HepG2 (cell line): ENCODE results near the gene SRC. TPM values are rescaled to one million over a fixed set of nuclear protein-coding genes. Genes with fewer than 3 reads are reported as not detected.
A peak's percentile ranks its signal among the peaks of the same experiment; 100 is the strongest.

Experiments
- CBX2 ChIP-seq, 2 experiments: fragments of 200-600 bp in 1 of 2; sonication (generic); formaldehyde crosslinking in 1 of 2; IDR thresholded peaks; 2 replicates each; pipeline versions ENCODE4 v1.7.0 to v1.8.1; 2018 to 2022; ENCODE audit warnings: low read depth in 2 of 2, low read length in 1 of 2, mild to moderate bottlenecking in 1 of 2, missing genetic modification reagents in 1 of 2
- CC2D1A ChIP-seq: sonication (generic); formaldehyde crosslinking; IDR thresholded peaks from 2 replicates; pipeline ENCODE4 v1.8.1; 2023; ENCODE audit warnings: mild to moderate bottlenecking, missing genetic modification reagents
- DMAP1 ChIP-seq: IDR thresholded peaks from 2 replicates; pipeline ENCODE4 v1.6.1; 2016
- ELF1 ChIP-seq: sonication (generic); formaldehyde crosslinking; IDR thresholded peaks from 2 replicates; pipeline ENCODE4 v1.4.0; 2020; ENCODE audit warnings: missing genetic modification reagents
- FOSL2 ChIP-seq: sonication (generic); formaldehyde crosslinking; IDR thresholded peaks from 2 replicates; pipeline ENCODE4 v1.4.0; 2020; ENCODE audit warnings: missing genetic modification reagents
- FOXO4 ChIP-seq: sonication (generic); formaldehyde crosslinking; conservative IDR thresholded peaks from 2 replicates; pipeline ENCODE4 v1.8.1; 2023; ENCODE audit warnings: missing genetic modification reagents
- HNRNPH1 ChIP-seq: fragments of 200-400 bp; formaldehyde crosslinking; optimal IDR thresholded peaks from 2 replicates; pipeline ENCODE3; 2017; ENCODE audit warnings: mild to moderate bottlenecking, low read depth, low read length
- KLF13 ChIP-seq: sonication (generic); formaldehyde crosslinking; IDR thresholded peaks from 2 replicates; pipeline ENCODE4 v1.4.0; 2020; ENCODE audit warnings: mild to moderate bottlenecking, missing genetic modification reagents
- SMAD9 ChIP-seq: sonication (generic); formaldehyde crosslinking; IDR thresholded peaks from 2 replicates; pipeline ENCODE4 v1.5.1; 2020; ENCODE audit warnings: mild to moderate bottlenecking, missing genetic modification reagents
- ZBTB4 ChIP-seq: sonication (generic); formaldehyde crosslinking; IDR thresholded peaks from 2 replicates; pipeline ENCODE4 v1.4.0; 2020; ENCODE audit warnings: missing genetic modification reagents, mild to moderate bottlenecking, borderline replicate concordance
- ZFP90 ChIP-seq: sonication (generic); formaldehyde crosslinking; IDR thresholded peaks from 2 replicates; pipeline ENCODE4 v1.8.0; 2022; ENCODE audit warnings: missing genetic modification reagents, mild to moderate bottlenecking, inconsistent platforms, borderline replicate concordance
- ZNF609 ChIP-seq: sonication (generic); formaldehyde crosslinking; IDR thresholded peaks from 2 replicates; pipeline ENCODE4 v1.4.0; 2020; ENCODE audit warnings: mild to moderate bottlenecking, missing genetic modification reagents, borderline replicate concordance
- polyA plus RNA-seq, 8 experiments: library from polyadenylated mRNA; depleted of rRNA in 3 of 8; stranded (reverse) in 7 of 8; unstranded in 1 of 8; fragments of >200 nt; fragmentation: Illumina TruSeq in 4 of 8; extraction: Trizol in 4 of 8; gene quantifications; 2 replicates each; pipeline versions ENCODE4 v1.2.1 to v1.2.3, GENCODE V29; 2011 to 2016; ENCODE audit warnings: low read depth in 4 of 8, missing spikeins in 1 of 8, mixed read lengths in 1 of 8; ENCODE audit not compliant: insufficient read depth in 1 of 8
- total RNA-seq, 5 experiments: library from RNA; depleted of rRNA; stranded (reverse); fragments of >200 nt; fragmentation: Illumina TruSeq; extraction: Trizol; gene quantifications; 2 replicates each; pipeline ENCODE4 v1.2.3, GENCODE V29; 2016; ENCODE audit warnings: low read depth in 1 of 5
- TF ChIP-seq, protein P1 (sequence below): sonication (generic); formaldehyde crosslinking; IDR thresholded peaks from 2 replicates; pipeline ENCODE4 v1.4.0; 2020; ENCODE audit warnings: mild to moderate bottlenecking, missing genetic modification reagents, borderline replicate concordance
- TF ChIP-seq, protein P2 (sequence below): sonication (generic); formaldehyde crosslinking; IDR thresholded peaks from 2 replicates; pipeline ENCODE4 v1.4.0; 2020; ENCODE audit warnings: mild to moderate bottlenecking, missing genetic modification reagents
- TF ChIP-seq, protein P3 (sequence below): IDR thresholded peaks from 2 replicates; pipeline ENCODE4 v1.6.1; 2016; ENCODE audit warnings: control low read depth

Gene SRC
- total and polyA plus RNA-seq, 2 of the 13 experiments (the other 11 are each of a cell fraction or from before 2014, with no cell fraction given), result 54.7 to 192 TPM

GRCh38 chr20:37337208-37337991 is 8.5 kb upstream of the SRC start (continued):
- TF ChIP-seq CBX2 (IDR thresholded peaks at IDR 0.05; ENCODE audit: low read depth, low read length) (no peak), CBX2 (CRISPR knock-in tag; IDR thresholded peaks at IDR 0.05; ENCODE audit: low read depth) (no peak), ELF1 (CRISPR knock-in tag) (peak; percentile 46), HNRNPH1 (no peak), ZNF609 (CRISPR knock-in tag) (peak; percentile 78), ZFP90 (0 out of 2 replicates have a peak, but pooled peaks have one; percentile 8), CC2D1A (no peak), SMAD9 (CRISPR knock-in tag) (0 out of 2 replicates have a peak, but pooled peaks have one; percentile 8), DMAP1 (CRISPR knock-in tag) (no peak), KLF13 (no peak), FOXO4 (CRISPR knock-in tag) (no peak), ZBTB4 (CRISPR knock-in tag) (no peak), FOSL2 (CRISPR knock-in tag) (peak; percentile 42; the same call in 1 of the 2 replicates)
- TF ChIP-seq, protein P1, sequence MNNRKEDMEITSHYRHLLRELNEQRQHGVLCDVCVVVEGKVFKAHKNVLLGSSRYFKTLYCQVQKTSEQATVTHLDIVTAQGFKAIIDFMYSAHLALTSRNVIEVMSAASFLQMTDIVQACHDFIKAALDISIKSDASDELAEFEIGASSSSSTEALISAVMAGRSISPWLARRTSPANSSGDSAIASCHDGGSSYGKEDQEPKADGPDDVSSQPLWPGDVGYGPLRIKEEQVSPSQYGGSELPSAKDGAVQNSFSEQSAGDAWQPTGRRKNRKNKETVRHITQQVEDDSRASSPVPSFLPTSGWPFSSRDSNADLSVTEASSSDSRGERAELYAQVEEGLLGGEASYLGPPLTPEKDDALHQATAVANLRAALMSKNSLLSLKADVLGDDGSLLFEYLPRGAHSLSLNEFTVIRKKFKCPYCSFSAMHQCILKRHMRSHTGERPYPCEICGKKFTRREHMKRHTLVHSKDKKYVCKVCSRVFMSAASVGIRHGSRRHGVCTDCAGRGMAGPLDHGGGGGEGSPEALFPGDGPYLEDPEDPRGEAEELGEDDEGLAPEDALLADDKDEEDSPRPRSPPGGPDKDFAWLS (CRISPR knock-in tag), result no peak
- TF ChIP-seq, protein P2, sequence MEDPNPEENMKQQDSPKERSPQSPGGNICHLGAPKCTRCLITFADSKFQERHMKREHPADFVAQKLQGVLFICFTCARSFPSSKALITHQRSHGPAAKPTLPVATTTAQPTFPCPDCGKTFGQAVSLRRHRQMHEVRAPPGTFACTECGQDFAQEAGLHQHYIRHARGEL (CRISPR knock-in tag), result no peak
- TF ChIP-seq, protein P3, sequence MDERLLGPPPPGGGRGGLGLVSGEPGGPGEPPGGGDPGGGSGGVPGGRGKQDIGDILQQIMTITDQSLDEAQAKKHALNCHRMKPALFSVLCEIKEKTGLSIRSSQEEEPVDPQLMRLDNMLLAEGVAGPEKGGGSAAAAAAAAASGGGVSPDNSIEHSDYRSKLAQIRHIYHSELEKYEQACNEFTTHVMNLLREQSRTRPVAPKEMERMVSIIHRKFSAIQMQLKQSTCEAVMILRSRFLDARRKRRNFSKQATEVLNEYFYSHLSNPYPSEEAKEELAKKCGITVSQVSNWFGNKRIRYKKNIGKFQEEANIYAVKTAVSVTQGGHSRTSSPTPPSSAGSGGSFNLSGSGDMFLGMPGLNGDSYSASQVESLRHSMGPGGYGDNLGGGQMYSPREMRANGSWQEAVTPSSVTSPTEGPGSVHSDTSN, result no peak
